ENCODE results near the gene SPATA45.

Gene SPATA45

DNA sequence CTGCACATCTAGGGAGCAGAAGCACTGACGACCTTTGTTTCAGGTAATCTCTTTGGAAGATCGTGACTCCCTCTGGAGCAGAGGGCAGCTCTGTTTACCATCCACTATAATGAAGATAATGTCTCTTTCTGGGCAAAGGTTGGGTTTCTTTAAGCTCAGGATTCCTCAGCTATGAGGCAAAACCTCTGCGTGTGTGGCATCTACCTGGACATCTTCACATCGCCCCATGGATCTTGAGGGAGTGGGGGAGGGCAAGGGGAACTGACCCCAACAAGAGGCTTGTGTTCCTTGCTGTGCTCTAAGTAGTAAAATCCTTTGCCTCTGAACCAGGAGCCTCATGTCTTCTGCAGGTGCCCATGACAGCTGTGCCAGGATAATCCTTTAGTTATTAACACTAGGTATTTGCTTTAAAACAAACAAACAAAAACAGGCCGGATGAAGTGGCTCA, 19.6 kb downstream of the SPATA45 start:
- DNase-seq: no peak

DNA sequence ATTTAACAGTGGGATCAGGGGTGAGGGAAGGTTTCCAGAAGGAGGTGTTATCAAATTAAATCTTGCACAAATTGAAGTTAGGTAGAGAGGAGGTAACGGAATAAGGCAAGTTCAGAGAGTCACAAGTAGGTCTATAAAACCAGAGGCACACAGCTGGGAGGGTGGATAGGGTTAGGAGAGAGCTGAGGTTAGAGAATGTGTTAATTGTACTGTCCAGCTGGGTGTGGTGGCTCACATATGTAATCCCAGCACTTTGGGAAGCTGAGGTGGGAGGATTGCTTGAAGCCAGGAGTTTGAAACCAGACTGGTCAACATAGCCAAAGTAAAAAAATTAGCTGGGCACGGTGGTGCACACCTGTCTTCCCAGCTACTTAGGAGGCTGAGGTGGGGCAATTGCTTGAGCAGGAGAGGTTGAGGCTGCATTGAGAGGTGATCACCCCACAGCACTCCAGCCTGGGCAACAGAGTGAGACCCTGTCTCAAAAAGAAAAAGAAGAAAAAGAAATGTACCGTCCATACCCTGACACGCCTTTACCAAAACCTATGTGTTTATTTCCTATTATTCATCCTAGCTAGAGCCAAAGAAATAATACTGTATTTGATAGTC, 20.2 kb downstream of the SPATA45 start:
- no peak for DNase-seq

DNA sequence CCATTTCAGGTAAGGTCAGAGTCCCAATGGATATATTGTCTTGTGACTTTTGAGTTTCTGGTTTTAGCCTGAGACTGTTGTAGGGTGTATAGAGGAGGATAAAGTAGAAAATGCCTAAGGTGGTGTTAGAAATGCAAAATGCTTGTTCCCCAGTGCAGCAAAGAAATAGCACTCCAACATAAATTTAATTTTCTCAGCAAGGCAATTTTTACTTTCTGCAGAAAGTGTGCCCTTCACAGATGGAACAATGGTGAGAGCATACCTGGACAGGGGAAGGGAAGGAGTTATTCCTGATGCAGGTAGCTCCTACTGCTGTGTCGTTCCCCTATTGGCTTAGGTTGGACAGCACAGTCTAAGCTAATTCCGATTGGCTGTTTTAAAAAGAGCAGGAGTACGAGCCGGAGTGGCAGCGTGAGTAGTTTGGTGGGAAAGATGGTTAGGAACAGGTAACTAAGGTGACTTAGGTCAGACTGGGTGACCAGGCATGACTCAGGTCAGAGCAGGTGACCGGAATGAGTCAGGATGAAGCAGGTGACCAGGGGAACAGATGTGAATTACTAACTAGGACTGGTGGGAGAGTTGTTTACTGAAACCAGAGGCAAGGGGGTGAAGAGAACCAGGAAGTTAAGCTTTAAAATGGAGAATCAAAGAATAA, 21.5 kb downstream of the SPATA45 start:
- DNase-seq: no peak

DNA sequence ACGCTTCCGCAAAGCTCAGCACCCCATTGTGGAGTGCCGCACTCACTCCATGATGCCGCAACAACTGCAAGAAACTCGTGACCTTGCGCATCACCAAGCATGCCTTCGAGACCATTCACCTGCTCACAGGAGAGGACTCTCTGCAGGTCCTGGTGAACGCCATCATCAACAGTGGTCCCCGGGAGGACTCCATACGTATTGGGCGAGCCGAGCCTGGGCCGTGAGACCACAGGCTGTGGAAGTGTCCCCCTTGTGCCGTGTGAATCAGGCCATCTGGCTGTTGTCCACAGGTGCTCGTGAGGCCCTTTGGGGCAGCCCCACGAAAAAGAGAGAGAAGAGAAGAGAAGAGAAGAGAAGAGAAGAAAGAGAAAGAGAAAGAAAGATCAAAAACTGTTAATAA, 23.2 kb downstream of the SPATA45 start:
- no peak for DNase-seq

DNA sequence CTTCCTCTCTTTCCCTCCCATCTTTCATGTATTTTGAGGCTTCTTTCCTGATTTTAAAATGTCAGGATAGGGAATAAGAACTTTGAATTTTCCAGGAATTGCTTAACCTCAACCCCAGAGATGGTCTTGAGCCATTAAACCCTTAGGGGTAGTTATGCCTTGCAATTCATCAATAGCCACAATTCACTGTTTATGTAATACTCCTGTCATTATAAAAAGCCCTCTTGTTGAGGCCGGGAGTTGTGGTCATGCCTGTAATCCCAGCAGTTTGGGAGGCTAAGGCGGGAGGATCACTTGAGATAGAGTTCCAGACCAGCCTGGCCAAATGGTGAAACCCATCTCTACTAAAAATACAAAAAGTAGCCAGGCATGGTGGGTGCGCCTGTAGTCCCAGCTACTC, 24.5 kb downstream of the SPATA45 start:
- DNase-seq: no peak

DNA sequence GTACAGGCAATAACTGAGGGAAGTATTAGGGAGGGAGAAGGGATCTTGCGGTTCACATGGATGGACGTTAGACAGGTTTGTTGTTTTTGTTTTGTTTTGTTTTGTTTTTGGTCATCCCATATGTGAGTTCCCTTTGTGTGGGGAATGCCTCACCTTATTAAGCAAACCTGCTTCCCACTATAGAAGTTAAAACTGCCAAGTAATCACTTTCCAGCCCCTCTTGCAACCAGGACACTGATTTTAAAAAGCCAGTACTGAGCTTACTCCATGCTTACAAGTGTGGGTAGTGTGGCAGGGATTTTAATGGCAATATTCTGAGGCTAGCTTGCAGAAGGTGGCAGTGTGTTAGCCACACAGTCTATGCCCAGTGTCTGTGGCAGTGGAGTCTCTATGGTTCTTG, 26.5 kb downstream of the SPATA45 start:
- DNase-seq: no peak

DNA sequence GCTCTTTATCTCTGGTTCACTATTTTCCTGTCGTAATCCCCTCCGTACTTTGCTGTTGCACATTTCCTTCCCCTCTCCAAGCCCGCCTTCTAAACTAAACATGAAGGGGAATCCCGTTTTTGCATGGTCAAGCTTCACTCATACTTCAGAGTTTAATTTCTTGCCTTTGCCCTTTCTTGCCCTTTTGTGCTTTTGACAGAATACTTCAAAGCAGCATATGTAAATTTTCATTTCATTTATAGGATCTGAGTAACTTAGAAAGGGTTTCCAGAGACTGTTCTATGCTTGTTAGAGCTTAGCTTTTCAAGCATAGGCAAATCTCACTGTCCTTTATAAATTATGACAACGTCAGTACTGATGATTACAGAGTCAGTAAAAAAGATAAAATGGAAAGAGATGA, 27.7 kb downstream of the SPATA45 start:
- no peak for DNase-seq

DNA sequence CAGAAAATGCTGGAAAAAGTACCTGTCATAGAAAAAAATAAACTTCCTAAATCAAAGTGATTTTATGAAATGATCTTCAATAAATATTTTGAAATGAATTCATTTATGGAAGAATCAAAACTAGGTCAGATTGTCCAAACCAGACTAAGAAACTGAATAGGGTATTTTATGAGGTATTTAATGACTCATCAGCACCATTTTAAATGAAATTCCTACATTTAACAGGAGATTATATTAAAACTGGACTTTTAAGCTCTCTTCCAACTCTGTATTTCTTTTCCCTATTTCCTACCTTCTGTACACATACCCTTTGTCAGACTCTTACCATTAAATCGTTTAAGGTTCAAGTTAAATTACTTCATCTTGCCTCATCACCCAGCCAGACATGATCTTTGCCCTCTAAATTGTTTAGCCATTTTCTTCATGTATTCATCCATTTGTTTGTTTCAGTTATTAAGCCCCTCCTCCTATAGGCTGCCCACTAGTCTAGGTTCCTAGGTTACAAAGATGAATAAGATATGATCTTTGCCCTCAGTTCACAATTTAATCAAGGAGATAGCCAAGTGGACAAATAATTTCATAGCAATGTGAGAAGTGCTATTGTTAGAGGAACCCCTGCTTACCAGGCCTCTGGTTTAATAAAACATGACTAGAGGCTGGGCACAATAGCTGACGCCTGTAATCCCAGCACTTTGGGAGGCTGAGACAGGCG, 30.7 kb downstream of the SPATA45 start:
- DNase-seq: no peak

DNA sequence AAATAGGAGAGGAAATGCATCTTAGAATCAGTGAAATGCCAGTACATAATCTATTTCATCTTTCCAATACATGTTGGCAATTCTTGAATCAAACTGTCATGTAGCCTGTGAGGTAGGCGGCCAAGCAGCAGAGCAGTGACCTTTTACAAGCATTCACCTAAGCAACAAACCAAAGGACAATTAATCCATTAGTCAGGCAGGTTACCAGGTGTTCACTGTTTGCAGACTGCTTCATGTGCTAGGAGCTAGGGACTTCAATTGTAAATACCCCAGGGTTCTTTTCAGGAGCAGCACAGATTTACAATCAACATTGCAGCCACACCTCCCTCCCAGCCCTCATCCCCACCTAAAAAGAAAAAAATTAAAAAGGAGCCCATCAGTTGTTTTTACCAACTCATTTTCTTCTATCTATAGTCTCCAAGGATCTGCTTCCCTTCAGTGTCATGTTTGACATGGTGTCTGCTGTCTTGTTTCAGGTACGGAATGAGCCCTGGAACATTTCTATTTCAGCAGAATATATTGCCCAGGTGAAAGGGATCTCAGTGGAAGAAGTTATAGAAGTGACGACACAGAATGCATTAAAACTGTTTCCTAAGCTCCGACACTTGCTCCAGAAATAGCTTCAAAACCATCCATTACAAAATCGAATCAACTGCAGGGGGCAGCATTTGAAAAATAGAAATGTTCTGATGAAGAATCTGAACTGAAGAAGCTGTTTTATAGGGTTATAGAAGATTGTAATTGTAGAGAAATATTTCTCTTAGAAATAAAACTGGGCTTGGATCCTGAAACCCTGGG, 32.7 kb downstream of the SPATA45 start:
- no peak for DNase-seq

DNA sequence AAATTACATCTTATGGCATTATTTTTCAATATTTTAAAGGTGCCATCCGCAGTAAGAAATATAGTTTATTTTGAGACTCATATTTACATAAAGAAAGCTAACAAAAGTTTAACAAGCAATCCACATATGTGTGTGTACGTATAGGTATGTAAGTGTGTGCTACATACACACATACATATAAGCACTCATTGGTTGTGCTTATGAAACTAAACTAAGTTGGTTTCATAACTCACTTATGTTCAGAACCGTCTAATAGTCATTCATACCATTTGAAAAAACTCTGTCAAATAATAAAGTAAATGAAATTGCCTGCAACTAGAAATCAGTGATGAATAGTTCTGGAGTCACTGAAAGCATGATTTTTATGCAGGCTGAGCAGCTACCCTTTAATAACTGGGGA, 41.7 kb downstream of the SPATA45 start:
- no peak for DNase-seq

DNA sequence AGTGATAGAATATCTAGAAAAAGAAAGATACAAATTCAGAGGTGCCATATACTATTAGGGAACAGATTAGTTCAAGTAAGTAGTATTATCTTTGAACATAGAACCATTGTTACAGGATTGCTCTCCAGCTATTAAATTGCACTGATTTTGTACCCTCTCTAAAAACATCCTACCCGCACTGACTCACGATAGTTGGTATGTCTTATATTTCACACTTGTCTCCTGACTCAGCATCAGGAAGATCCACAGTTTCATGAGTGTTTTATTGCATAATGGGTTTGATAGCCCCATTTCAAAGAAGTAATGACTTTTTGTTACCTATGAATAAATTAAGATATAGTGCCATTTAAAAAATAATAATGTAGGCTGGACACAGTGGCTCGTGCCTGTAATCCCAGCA, 49.8 kb downstream of the SPATA45 start:
- no peak for DNase-seq

DNA sequence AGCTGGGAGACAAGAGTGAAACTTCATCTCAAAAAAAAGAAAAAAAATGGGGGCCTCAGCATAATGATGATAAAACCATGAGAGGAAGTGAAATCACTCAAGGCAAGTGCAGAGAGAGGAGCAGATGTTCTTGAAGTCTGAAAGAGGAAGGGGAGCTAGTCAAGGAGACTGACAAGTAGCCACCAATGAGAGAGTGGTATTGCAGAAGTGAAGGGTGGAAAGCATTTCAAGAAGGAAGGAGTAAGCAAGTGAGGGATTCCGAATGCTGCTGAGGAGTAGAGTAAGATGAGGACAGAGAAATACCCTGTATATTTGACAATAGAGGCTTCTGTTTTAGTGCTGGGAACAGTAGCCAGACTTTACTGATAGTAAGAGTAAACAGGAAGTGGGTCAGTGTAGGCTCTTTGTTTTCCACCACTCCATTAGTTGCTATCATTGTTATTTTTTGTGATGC, 52.9 kb downstream of the SPATA45 start:
- DNase-seq: peak; percentile 52

DNA sequence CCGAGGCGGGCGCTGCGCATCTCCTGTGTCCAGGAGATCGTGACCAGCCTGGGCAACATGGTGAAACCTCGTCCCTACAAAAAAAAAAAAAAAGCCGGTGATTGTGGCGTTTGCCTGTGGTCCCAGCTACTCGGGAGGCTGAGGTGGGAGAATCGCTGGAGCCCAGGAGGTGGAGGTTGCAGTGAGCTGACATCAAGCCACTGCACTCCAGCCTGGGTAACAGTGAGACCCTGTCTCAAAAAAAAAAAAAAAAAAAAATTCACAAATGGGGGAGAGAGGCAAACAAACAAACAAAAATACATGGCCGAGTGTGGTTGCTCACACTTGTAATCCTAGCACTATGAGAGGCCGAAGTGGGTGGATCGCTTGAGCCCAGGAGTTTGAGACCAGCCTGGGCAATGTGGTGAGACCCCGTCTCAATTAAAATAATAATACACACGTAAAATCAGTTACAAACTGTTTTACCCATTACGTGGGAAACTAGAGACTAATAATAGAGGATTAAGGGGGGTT, 55.0 kb downstream of the SPATA45 start:
- DNase-seq: no peak

DNA sequence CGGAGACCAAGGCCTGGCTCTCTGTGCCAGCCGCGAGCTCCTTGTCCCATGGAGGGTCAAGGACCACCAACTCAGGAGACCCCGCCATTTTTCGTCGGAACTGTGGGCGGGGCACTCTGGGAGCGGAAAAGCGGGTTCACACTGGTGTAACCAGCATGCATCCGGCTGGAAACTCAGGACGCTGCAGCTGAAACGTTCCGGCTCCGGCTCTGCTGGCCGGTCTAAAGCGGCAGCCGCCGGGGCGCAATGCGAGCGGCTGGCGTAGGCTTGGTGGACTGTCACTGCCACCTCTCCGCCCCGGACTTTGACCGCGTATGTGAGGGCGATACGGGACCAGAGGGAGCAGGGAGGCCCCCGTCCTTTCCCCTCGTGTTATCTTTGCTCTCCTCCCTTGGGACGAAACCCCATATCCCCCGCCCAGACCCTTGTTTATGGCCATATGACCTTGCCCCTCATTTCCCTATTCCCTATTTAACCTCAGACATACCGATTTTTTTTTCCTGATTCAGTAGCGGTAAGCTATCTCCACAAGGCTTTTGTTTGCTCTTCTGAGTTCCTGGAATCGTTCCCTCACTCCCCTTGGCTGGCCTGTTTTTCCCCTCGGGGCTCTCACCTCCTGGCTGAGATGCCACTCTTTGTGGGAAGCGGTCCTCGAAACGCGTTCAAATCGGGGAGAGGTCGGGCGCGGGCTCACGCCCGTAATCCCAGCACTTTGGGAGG, 55.6 kb downstream of the SPATA45 start, which contains the start of the genes NSL1 and TATDN3:
NSL1 (minus strand) TSS at position 102 of the 720 bp plus-strand sequence; CDS start at position 88, 14 bp downstream.
TATDN3 (plus strand) TSS at position 219 of the 720 bp plus-strand sequence; CDS start at position 247, 28 bp downstream.
- peak; percentile 83 for DNase-seq

DNA sequence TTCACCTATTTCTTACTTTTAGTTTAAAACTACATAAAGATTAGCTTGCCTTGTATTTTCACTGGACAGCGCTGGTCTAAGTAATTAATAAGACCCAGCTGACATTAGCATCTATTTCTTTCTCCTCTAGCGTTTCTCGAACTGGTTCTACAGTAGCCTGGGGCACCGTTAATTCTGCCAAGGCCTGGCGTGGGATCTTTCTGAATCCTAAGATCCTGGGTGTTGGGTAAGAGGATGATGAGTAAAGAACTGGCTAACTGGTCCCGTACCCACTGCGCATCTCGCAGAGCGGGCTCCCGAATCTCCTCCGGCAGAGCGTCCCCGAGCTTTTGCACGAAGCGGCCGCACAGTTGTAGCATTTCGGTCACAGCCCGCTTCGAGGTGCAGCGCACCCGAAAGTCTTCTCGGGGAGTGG, 56.2 kb downstream of the SPATA45 start:
- no peak for DNase-seq

DNA sequence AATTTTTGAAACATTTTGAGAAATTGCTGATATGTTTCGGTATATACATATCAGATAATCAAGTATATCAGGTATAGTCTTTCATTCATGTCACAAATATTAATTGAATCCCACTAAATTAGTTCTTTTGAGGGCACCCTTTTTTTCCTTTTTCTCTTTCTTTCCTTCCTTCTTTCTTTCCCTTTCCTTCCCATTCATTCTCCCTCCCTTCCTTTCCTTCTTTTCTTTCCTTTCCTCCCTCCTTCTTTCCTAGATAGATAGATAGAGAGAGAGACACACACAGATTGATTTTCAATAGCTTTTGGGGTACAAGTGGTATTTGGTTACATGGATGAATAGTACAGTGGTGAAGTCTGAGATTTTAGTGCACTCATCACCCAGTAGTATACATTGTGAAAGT, 61.6 kb downstream of the SPATA45 start:
- DNase-seq: no peak

DNA sequence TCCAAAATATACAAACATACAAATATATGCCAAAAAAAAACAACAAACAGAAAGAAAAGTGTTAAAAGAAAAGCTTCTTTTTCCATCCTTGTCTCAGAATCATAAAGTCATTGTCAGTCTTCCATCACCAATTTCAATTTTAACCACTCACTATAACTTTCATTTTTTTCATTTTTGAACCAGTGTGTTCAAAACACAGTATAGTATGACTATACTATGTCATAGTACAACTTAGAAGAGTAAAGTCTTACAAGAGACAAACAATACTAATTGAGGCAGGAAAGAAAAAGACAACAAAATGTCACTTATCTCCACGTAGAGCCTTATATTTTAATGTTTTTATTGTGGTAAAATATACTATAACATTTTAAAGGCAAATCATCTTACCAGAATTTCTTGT, 63.5 kb downstream of the SPATA45 start:
- DNase-seq: no peak

DNA sequence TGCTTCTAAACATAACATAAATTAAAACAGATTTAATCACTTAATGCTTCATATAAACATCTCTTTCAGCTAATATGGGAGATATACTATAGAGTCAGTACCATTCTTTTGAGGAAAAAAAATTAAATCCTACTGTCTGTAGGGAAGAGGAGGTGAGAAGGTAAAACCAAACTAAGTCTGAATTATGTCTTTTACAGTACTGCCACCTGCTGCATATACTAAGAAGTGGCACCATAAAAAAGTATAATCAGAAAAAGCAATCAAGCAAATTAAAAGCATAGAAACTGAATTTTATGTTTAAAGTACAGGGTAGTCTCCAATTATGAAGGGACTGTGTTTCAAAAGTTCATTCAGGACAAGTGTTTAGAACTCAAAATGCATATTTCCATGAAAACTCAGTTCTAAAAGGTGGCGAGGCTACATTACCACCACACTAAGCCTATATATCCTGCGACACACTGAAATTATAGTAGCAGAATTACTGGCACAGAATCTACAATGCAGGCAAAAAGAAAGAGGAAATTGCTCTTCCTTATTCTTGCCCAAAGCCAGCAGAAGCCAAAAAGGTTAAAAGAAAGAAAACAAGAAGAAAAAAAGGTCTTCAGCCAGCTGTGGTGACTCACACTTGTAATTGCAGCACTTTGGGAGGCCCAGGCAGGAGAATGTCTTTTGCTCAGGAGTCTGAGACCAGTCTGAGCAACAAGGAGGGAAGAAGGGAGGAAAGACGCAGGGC, 64.9 kb downstream of the SPATA45 start:
- no peak for DNase-seq

DNA sequence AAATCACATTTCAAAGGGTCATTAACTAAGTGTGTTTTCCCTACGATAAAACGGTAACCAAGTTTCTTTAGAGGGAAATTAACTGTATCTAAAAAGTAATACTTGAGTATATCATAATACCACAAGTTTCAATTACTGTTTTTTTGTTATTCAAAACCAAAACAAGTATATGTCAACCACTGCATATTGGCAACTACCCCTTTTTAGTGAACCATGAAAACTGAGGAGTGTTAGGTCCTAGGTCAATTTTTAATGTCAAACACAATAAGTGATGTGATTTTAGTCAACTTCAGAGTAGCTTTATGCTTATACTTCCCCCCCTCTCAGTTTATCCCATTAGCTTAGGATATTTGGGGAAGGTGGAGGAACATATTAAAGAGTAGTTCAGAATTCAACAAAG, 66.2 kb downstream of the SPATA45 start:
- no peak for DNase-seq

DNA sequence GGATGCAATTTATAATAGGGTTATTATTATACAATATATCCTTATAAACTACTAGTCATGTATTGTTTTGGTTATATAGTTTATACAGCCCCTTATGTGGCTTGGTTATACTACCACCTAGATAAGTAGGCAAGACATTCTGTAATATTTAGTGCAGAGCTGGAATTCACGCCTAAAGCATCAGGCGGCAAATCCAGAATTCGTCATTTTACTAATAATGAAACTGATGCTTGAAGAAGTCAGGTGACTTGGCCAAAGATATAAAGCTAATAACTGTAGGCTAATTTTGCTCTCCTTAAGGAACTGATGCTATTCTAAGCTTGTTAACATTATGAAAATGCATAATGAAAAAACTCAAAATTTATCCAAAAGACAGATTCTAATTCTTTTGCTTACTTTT, 66.7 kb downstream of the SPATA45 start:
- no peak for DNase-seq

Measured in GDM1 (cell line).